ENCODE data around the gene RNF11. TPM values are rescaled to one million over a fixed set of nuclear protein-coding genes. Genes with fewer than 3 reads are reported as not detected.

Gene RNF11
- total and polyA plus RNA-seq, 2 of the 8 experiments (the other 6 are each of a cell fraction or from before 2014, with no cell fraction given) = 49.6 to 54.2 TPM

DNA sequence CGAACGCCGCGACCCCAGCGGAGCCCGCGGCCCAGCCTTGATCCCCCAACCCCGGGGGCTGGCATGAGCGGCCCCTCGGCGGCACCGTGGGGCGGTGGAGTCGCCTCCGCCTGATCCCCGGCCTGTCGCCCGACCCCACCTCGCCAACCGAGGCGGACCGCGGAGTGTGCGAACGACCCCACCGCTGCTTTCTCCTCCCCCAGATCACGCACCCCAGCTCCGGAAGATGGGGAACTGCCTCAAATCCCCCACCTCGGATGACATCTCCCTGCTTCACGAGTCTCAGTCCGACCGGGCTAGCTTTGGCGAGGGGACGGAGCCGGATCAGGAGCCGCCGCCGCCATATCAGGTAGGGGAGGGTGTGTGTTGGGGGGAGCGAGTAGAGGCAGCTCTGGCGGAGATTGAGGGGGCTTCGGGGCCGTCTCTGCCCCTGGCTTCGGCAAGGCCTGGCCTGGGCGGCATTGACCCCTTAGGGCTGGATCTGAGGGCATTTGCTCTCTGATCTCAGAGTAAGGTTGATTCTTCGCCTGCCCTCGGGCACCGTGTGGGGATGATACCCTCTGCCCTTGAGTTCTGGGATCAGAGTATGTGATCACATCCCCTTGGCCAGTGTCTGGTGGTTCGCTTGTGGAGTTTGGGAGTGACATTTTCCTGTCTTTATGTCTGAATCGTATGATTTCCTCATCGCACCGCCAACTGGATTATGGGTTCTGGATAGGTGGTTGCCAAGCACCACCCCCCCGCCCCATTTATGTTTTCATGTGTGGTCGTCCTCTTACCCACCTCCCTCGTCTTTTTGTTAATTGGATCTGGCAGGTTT is 668 bp downstream of the RNF11 start (continued):
- TF ChIP-seq TAF1 (IDR thresholded peaks at IDR 0.05; ENCODE audit: low read depth, low read length) = 0 out of 2 replicates have a peak, but pooled peaks have one; percentile 19
- TF ChIP-seq POLR2A (IDR thresholded peaks at IDR 0.05; ENCODE audit: control extremely low read depth in 1 of 2, low read depth in 2 of 2, low read length in 2 of 2) = no peak
- no peak for TF ChIP-seq BCL11A (IDR thresholded peaks at IDR 0.05; ENCODE audit: low read depth in 2 of 2, low read length in 2 of 2)
- TF ChIP-seq, protein P1, sequence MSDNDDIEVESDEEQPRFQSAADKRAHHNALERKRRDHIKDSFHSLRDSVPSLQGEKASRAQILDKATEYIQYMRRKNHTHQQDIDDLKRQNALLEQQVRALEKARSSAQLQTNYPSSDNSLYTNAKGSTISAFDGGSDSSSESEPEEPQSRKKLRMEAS (IDR thresholded peaks at IDR 0.05) = no peak
- TF ChIP-seq POLR2AphosphoS5 (IDR thresholded peaks at IDR 0.05; ENCODE audit: low read depth, low read length) = no peak; the same call in 1 of the 2 replicates
- no peak for TF ChIP-seq SP1 (IDR thresholded peaks at IDR 0.05; ENCODE audit: low read depth, low read length)
- peak; percentile 74 for TF ChIP-seq RBBP5 (IDR thresholded peaks at IDR 0.05; ENCODE audit: borderline replicate concordance, low read depth, low read length)
- TF ChIP-seq, protein P2, sequence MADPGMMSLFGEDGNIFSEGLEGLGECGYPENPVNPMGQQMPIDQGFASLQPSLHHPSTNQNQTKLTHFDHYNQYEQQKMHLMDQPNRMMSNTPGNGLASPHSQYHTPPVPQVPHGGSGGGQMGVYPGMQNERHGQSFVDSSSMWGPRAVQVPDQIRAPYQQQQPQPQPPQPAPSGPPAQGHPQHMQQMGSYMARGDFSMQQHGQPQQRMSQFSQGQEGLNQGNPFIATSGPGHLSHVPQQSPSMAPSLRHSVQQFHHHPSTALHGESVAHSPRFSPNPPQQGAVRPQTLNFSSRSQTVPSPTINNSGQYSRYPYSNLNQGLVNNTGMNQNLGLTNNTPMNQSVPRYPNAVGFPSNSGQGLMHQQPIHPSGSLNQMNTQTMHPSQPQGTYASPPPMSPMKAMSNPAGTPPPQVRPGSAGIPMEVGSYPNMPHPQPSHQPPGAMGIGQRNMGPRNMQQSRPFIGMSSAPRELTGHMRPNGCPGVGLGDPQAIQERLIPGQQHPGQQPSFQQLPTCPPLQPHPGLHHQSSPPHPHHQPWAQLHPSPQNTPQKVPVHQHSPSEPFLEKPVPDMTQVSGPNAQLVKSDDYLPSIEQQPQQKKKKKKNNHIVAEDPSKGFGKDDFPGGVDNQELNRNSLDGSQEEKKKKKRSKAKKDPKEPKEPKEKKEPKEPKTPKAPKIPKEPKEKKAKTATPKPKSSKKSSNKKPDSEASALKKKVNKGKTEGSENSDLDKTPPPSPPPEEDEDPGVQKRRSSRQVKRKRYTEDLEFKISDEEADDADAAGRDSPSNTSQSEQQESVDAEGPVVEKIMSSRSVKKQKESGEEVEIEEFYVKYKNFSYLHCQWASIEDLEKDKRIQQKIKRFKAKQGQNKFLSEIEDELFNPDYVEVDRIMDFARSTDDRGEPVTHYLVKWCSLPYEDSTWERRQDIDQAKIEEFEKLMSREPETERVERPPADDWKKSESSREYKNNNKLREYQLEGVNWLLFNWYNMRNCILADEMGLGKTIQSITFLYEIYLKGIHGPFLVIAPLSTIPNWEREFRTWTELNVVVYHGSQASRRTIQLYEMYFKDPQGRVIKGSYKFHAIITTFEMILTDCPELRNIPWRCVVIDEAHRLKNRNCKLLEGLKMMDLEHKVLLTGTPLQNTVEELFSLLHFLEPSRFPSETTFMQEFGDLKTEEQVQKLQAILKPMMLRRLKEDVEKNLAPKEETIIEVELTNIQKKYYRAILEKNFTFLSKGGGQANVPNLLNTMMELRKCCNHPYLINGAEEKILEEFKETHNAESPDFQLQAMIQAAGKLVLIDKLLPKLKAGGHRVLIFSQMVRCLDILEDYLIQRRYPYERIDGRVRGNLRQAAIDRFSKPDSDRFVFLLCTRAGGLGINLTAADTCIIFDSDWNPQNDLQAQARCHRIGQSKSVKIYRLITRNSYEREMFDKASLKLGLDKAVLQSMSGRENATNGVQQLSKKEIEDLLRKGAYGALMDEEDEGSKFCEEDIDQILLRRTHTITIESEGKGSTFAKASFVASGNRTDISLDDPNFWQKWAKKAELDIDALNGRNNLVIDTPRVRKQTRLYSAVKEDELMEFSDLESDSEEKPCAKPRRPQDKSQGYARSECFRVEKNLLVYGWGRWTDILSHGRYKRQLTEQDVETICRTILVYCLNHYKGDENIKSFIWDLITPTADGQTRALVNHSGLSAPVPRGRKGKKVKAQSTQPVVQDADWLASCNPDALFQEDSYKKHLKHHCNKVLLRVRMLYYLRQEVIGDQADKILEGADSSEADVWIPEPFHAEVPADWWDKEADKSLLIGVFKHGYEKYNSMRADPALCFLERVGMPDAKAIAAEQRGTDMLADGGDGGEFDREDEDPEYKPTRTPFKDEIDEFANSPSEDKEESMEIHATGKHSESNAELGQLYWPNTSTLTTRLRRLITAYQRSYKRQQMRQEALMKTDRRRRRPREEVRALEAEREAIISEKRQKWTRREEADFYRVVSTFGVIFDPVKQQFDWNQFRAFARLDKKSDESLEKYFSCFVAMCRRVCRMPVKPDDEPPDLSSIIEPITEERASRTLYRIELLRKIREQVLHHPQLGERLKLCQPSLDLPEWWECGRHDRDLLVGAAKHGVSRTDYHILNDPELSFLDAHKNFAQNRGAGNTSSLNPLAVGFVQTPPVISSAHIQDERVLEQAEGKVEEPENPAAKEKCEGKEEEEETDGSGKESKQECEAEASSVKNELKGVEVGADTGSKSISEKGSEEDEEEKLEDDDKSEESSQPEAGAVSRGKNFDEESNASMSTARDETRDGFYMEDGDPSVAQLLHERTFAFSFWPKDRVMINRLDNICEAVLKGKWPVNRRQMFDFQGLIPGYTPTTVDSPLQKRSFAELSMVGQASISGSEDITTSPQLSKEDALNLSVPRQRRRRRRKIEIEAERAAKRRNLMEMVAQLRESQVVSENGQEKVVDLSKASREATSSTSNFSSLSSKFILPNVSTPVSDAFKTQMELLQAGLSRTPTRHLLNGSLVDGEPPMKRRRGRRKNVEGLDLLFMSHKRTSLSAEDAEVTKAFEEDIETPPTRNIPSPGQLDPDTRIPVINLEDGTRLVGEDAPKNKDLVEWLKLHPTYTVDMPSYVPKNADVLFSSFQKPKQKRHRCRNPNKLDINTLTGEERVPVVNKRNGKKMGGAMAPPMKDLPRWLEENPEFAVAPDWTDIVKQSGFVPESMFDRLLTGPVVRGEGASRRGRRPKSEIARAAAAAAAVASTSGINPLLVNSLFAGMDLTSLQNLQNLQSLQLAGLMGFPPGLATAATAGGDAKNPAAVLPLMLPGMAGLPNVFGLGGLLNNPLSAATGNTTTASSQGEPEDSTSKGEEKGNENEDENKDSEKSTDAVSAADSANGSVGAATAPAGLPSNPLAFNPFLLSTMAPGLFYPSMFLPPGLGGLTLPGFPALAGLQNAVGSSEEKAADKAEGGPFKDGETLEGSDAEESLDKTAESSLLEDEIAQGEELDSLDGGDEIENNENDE (IDR thresholded peaks at IDR 0.05; ENCODE audit: insufficient replicate concordance, low read length) = no peak
- TF ChIP-seq SP2 (IDR thresholded peaks at IDR 0.05; ENCODE audit: low read length) = no peak
- no peak for TF ChIP-seq SAP30 (IDR thresholded peaks at IDR 0.05; ENCODE audit: insufficient read depth, insufficient replicate concordance, low read length)
